OCI-LY3 (cell line): Measurements from ENCODE around the gene SERINC5.

Experiments
- CTCF ChIP-seq: fragments of 200-600, 300-600 bp; sonication (generic); IDR thresholded peaks from 2 replicates; pipeline ENCODE4 v1.5.1; 2014; ENCODE audit warnings: antibody characterized with exemption, low read length, low read depth
- EZH2phosphoT487 ChIP-seq: fragments of 200-600 bp; shearing (Covaris generic); IDR thresholded peaks from 2 replicates; pipeline ENCODE4 v1.6.1; 2018; ENCODE audit warnings: antibody characterized with exemption, mixed run types, low read depth

- TF ChIP-seq CTCF = no peak
- TF ChIP-seq EZH2phosphoT487 = no peak
These were observed 38.9 kb downstream of the SERINC5 start for GRCh38 chr5:80216753-80217596.
